ENCODE measurements around the gene SLMAP. TPM values are rescaled to one million over a fixed set of nuclear protein-coding genes. Genes with fewer than 3 reads are reported as not detected.
"Not testable (repeated sequence)": the region's sequence is repeated elsewhere in the genome, so short reads cannot be mapped to it uniquely, and the experiment has no call there.

SLMAP gene
- total RNA-seq, 1 donor from 2014 or later = 50.3 TPM

DNA sequence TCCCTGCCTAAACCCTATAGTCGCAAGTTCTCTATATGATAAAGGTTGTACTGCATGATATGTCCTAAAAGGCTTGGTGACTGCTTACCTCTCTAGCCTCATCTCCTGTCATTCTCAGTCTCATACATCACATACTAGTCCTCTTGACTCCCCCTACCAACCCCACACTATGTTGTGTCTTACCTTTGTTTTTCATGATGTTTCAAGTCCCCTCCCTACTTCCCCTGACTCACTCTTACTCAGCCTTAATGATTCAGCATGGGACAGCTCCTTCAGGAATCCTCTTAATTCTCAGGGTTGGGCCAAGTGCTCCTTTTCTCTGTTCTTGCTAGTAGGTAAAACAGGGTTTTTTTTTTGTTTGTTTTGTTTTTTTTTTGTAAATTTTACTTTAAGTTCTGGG is 49.6 kb downstream of the SLMAP start:
- no peak for FAIRE-seq
- no peaks in the 10 kb centered on the region for H3K36me3 ChIP-seq (ENCODE audit: control insufficient read depth, insufficient read depth, low read length)
- TF ChIP-seq, protein P1, sequence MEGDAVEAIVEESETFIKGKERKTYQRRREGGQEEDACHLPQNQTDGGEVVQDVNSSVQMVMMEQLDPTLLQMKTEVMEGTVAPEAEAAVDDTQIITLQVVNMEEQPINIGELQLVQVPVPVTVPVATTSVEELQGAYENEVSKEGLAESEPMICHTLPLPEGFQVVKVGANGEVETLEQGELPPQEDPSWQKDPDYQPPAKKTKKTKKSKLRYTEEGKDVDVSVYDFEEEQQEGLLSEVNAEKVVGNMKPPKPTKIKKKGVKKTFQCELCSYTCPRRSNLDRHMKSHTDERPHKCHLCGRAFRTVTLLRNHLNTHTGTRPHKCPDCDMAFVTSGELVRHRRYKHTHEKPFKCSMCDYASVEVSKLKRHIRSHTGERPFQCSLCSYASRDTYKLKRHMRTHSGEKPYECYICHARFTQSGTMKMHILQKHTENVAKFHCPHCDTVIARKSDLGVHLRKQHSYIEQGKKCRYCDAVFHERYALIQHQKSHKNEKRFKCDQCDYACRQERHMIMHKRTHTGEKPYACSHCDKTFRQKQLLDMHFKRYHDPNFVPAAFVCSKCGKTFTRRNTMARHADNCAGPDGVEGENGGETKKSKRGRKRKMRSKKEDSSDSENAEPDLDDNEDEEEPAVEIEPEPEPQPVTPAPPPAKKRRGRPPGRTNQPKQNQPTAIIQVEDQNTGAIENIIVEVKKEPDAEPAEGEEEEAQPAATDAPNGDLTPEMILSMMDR (IDR thresholded peaks at IDR 0.05; ENCODE audit: insufficient read depth, low read length, severe bottlenecking) = no peak
- no peaks in the 10 kb centered on the region for H3K27me3 ChIP-seq (ENCODE audit: control insufficient read depth, insufficient read depth, low read length)
- peak; percentile 99 for DNase-seq (ENCODE audit: low read depth)
- H3K4me3 ChIP-seq (ENCODE audit: low read depth, low read length) = no peak overlapping the region

DNA sequence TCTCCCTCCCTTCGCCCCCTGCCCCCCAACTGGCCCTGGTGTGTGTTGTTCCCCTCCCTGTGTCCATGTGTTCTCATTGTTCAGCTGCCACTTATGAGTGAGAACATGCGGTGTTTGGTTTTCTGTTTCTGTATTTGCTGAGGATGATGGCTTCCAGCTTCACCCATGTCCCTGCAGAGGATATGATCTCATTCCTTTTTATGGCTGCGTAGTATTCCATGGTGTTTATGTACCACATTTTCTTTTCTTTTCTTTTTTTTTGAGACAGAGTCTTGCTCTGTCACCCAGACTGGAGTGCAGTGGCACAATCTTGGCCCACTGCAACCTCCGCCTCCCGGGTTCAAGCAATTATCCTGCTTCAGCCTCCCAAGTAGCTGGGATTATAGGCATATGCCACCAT is 50.1 kb downstream of the SLMAP start:
- not testable (repeated sequence) for FAIRE-seq; H3K27me3 ChIP-seq (ENCODE audit: control insufficient read depth, insufficient read depth, low read length); H3K36me3 ChIP-seq (ENCODE audit: control insufficient read depth, insufficient read depth, low read length); DNase-seq (ENCODE audit: low read depth); H3K4me3 ChIP-seq (ENCODE audit: low read depth, low read length)

DNA sequence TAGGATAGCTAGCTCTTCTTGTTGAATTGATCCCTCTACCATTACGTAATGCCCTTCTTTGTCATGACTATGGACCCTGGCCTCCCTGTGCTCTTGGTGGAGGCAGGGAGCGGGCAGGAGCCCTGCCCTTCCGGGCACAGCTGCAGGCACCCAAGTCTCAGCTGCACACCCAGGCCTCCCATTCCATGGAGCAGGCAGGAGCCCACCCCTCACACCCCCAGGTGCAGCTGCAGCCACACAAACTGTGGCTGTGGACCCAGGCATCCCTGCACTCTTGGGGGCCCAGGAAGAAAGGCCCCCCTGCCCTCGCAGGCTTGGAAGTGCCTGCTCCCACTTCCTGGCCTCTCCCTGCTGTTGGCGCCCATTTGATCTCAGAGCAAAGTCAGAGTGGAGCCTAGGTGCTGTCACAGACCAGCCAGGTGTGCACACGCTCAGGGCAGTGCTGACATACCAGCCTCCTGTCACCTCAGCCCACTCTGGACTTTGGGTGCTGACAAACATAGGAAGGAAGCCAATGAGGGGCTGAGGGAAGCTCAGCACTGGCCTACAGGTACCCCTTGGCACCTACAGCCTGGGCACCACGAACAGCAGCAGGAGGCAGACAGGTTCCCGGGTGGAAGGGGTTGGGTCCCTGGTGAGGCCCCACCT is 53.0 kb downstream of the SLMAP start:
- DNase-seq (ENCODE audit: low read depth) = no peak
- peak; percentile 77 for FAIRE-seq
- Histone ChIP-seq H3K27me3 (ENCODE audit: control insufficient read depth, insufficient read depth, low read length) (no peaks in the 10 kb centered on the region), H3K4me3 (ENCODE audit: low read depth, low read length) (no peak overlapping the region), H3K36me3 (ENCODE audit: control insufficient read depth, insufficient read depth, low read length) (no peaks in the 10 kb centered on the region)
- TF ChIP-seq, protein P1 (IDR thresholded peaks at IDR 0.05; ENCODE audit: insufficient read depth, low read length, severe bottlenecking) = no peak

DNA sequence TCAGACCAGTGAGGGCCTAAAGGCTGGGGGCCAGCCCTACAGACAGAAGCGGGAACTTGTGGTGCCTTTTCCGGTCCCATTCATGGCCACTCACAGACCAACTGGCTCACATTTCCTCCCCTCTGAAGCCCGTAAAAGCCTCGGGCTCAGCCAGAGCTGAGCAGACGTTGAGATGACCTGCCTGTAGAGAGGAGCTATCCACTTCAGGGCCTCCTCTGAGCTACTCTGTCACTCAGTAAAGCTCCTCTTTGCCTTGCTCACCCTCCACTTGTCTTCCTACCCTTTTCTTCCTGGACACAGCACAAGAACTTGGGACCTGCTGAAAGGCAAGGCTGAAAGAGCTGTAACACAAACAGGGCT is 53.5 kb downstream of the SLMAP start:
- H3K27me3 ChIP-seq (ENCODE audit: control insufficient read depth, insufficient read depth, low read length) = no peaks in the 10 kb centered on the region
- no peak for FAIRE-seq

DNA sequence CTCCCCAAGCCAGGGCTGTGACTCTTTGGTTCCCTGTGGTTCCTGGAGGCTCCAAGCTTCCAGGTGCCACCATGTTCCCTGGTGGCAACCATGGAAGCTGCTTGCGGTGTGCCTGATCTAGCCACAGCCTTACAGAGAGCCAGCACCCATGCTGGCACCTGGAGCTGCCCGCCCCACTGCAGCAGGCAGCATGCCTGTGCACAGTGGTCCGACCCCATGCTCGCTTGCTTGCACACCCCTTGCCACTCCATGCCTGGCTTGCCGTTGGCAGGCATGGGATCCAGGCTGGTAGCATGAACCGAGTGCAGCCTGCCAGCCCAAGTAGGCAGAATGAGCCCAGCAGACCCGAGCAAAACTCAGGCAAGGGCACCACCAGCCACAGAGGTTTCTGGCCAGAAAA is 53.9 kb downstream of the SLMAP start:
- no peaks in the 10 kb centered on the region for H3K27me3 ChIP-seq (ENCODE audit: control insufficient read depth, insufficient read depth, low read length)
- FAIRE-seq (no peak), DNase-seq (ENCODE audit: low read depth) (no peak)
- TF ChIP-seq, protein P1 (IDR thresholded peaks at IDR 0.05; ENCODE audit: insufficient read depth, low read length, severe bottlenecking) = no peak
- no peak overlapping the region for H3K4me3 ChIP-seq (ENCODE audit: low read depth, low read length)
- peaks cover 1% of the 10 kb centered on the region for H3K36me3 ChIP-seq (ENCODE audit: control insufficient read depth, insufficient read depth, low read length)

More for the DNA sequence above, 53.5 kb downstream of the SLMAP start:
- TF ChIP-seq, protein P1 (IDR thresholded peaks at IDR 0.05; ENCODE audit: insufficient read depth, low read length, severe bottlenecking) = no peak
- H3K36me3 ChIP-seq (ENCODE audit: control insufficient read depth, insufficient read depth, low read length) = no peaks in the 10 kb centered on the region
- no peak overlapping the region for H3K4me3 ChIP-seq (ENCODE audit: low read depth, low read length)
- no peak for DNase-seq (ENCODE audit: low read depth)

DNA sequence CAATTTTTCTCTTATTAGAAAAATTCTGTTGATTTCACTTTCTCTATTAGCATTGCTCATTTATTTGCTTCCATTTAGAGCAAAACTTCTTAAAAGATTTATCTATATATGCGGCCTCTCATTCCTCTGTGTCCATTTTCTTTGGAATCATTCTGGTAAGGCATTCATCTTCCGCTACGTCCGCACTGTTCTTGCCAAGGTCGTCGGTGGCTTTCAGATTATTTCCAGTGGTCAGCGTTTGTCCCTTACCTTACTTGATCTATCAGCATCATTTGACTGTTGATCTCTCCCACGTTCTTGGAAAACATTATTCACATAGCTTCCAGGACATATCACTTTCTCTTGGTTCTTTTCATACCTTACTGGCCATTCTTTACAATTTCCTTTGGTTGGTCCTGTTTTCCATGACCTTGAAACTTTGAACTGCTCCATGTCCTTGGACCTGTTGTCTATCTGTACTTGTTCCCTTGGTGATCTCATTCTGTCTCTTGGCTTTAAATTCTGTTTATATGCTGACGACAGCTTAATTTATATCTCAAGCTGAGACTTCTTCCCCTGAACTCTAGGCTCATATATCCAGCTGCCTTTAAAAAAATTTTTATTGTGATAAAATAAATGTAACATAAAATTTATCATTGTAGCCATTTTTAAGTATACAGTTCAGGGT is 54.5 kb downstream of the SLMAP start:
- DNase-seq (ENCODE audit: low read depth) (no peak), FAIRE-seq (no peak)
- TF ChIP-seq, protein P1 (IDR thresholded peaks at IDR 0.05; ENCODE audit: insufficient read depth, low read length, severe bottlenecking) = no peak
- Histone ChIP-seq H3K27me3 (ENCODE audit: control insufficient read depth, insufficient read depth, low read length) (no peaks in the 10 kb centered on the region), H3K4me3 (ENCODE audit: low read depth, low read length) (no peak overlapping the region), H3K36me3 (ENCODE audit: control insufficient read depth, insufficient read depth, low read length) (peaks cover 1% of the 10 kb centered on the region)
